A549 (cell line): ENCODE results near the gene LCOR. TPM values are rescaled to one million over a fixed set of nuclear protein-coding genes. Genes with fewer than 3 reads are reported as not detected.
A peak's percentile ranks its signal among the peaks of the same experiment; 100 is the strongest.

Experiments
- ATAC-seq, 2 experiments: fragments of 200-7000 bp in 1 of 2; fragments of >200 bp in 1 of 2; cut with Nextera tagmentation in 1 of 2; cut with Tn5 transposase in 1 of 2; 3 replicates each; pipeline versions ENCODE4 v1.8.0 to v1.9.1; 2018 to 2020; ENCODE audit warnings: mild to moderate bottlenecking in 1 of 2, moderate library complexity in 1 of 2
- CTCF ChIA-PET: fragments of 300-600 bp; sonication (Branson Sonifier 250); formaldehyde crosslinking; extraction: SDS; loops from one replicate; lab custom pipeline; 2021; ENCODE audit warnings: antibody characterized with exemption, inconsistent platforms; lab: Yijun Ruan, JAX
- POLR2A ChIA-PET: fragments of 350-600 bp; formaldehyde crosslinking; extraction: SDS; loops from one replicate; lab custom pipeline; 2021; ENCODE audit warnings: antibody characterized with exemption, inconsistent platforms; lab: Yijun Ruan, JAX
- DNase-seq, 2 experiments: peaks; one replicate each; pipeline versions ENCODE4 v3.0.0 to v3.0.0-alpha.2; 2011 to 2016; ENCODE audit warnings: low read depth in 1 of 2, low spot score in 1 of 2
- FAIRE-seq: peaks from 2 replicates; lab custom pipeline; 2011; peaks lifted over from hg19 to GRCh38; lab: Jason Lieb, UNC
- H3K27ac ChIP-seq, 2 experiments: fragments of >200 bp; sonication (Bioruptor Twin); formaldehyde crosslinking; 3 replicates each; pipeline ENCODE4 v1.5.1; 2016 to 2017
- H3K4me1 ChIP-seq: fragments of >200 bp; sonication (Bioruptor Twin); formaldehyde crosslinking; 3 replicates; pipeline ENCODE4 v1.6.1; 2016
- H3K4me2 ChIP-seq: fragments of >200 bp; sonication (Bioruptor Twin); formaldehyde crosslinking; 3 replicates; pipeline ENCODE4 v1.6.1; 2016
- H3K4me3 ChIP-seq: fragments of >200 bp; sonication (Bioruptor Twin); formaldehyde crosslinking; 3 replicates; pipeline ENCODE4 v1.5.1; 2016
- H3K9me3 ChIP-seq: fragments of >200 bp; sonication (Bioruptor Twin); formaldehyde crosslinking; 3 replicates; pipeline ENCODE4 v1.6.1; 2016
- CEBPB ChIP-seq, 2 experiments: fragments of >200 bp in 1 of 2; sonication (Bioruptor Twin) in 1 of 2; formaldehyde crosslinking in 1 of 2; IDR thresholded peaks; 2 replicates each; pipeline ENCODE4 v1.6.1; 2012 to 2016
- CHD4 ChIP-seq: fragments of 200-600 bp; sonication (generic); IDR thresholded peaks from 2 replicates; pipeline ENCODE4 v1.6.1; 2016; ENCODE audit warnings: antibody characterized with exemption, mild to moderate bottlenecking, borderline replicate concordance
- EHF ChIP-seq: fragments of 250-450 bp; sonication (Bioruptor Pico); IDR thresholded peaks from 2 replicates; pipeline ENCODE4 v1.5.0; 2020; ENCODE audit warnings: mild to moderate bottlenecking
- EP300 ChIP-seq, 2 experiments: fragments of >200 bp; sonication (Bioruptor Twin); formaldehyde crosslinking; IDR thresholded peaks; 2 replicates in 1 of 2; 3 replicates in 1 of 2; pipeline ENCODE4 v1.6.1; 2016 to 2017
- FOSB ChIP-seq: fragments of 250-450 bp; sonication (Bioruptor Pico); IDR thresholded peaks from 2 replicates; pipeline ENCODE4 v1.5.0; 2020; ENCODE audit warnings: mild to moderate bottlenecking, moderate library complexity
- FOSL2 ChIP-seq, 2 experiments: fragments of 450-650 bp in 1 of 2; fragments of >200 bp in 1 of 2; sonication (Bioruptor Twin) in 1 of 2; formaldehyde crosslinking; IDR thresholded peaks; 2 replicates each; pipeline versions ENCODE4 v1.5.0 to v1.6.1; 2016 to 2020; ENCODE audit warnings: mild to moderate bottlenecking in 1 of 2, moderate library complexity in 1 of 2
- HOXA7 ChIP-seq: fragments of 250-450 bp; sonication (Bioruptor Pico); IDR thresholded peaks from 2 replicates; pipeline ENCODE4 v1.5.0; 2020; ENCODE audit warnings: mild to moderate bottlenecking, moderate library complexity
- HOXB13 ChIP-seq: fragments of 250-450 bp; sonication (Bioruptor Pico); IDR thresholded peaks from 2 replicates; pipeline ENCODE4 v1.5.0; 2020; ENCODE audit warnings: low read depth, mild to moderate bottlenecking, moderate library complexity
- JUN ChIP-seq, 2 experiments: fragments of >200 bp; sonication (Bioruptor Twin); formaldehyde crosslinking; IDR thresholded peaks; 2 replicates in 1 of 2; 3 replicates in 1 of 2; pipeline ENCODE4 v1.6.1; 2016 to 2017
- KDM5A ChIP-seq: fragments of 200-600 bp; sonication (generic); IDR thresholded peaks from 2 replicates; pipeline ENCODE4 v1.6.1; 2016; ENCODE audit warnings: antibody characterized with exemption, mild to moderate bottlenecking
- MAFK ChIP-seq: fragments of 450-650 bp; IDR thresholded peaks from 2 replicates; pipeline ENCODE4 v1.6.1; 2014; ENCODE audit not compliant: partially characterized antibody
- MYC ChIP-seq: IDR thresholded peaks from 2 replicates; pipeline ENCODE4 v1.6.1; 2012; ENCODE audit warnings: mild to moderate bottlenecking, inconsistent platforms, low read length, improper control_type of control experiment, borderline replicate concordance
- NPAS2 ChIP-seq: fragments of 250-450 bp; sonication (Bioruptor Pico); IDR thresholded peaks from 2 replicates; pipeline ENCODE4 v1.8.0; 2022; ENCODE audit warnings: mild to moderate bottlenecking, moderate library complexity, borderline replicate concordance
- NR3C1 ChIP-seq: fragments of >200 bp; sonication (Bioruptor Twin); formaldehyde crosslinking; IDR thresholded peaks from 3 replicates; pipeline ENCODE4 v1.6.1; 2017
- RNF2 ChIP-seq: fragments of 200-600 bp; sonication (generic); IDR thresholded peaks from 2 replicates; pipeline ENCODE4 v1.6.1; 2016; ENCODE audit warnings: low read depth, mild to moderate bottlenecking, antibody characterized with exemption, moderate library complexity, borderline replicate concordance
- SREBF2 ChIP-seq: fragments of 450-650 bp; IDR thresholded peaks from 2 replicates; pipeline ENCODE4 v1.6.1; 2014; ENCODE audit warnings: mild to moderate bottlenecking, moderate library complexity
- TFCP2L1 ChIP-seq: fragments of 250-450 bp; sonication (Bioruptor Pico); IDR thresholded peaks from 2 replicates; pipeline ENCODE4 v1.5.0; 2021; ENCODE audit warnings: mild to moderate bottlenecking
- TP53 ChIP-seq: fragments of 250-450 bp; sonication (Bioruptor Pico); IDR thresholded peaks from 2 replicates; pipeline ENCODE4 v1.5.0; 2021; ENCODE audit warnings: mild to moderate bottlenecking, moderate library complexity
- ZFP36 ChIP-seq: fragments of 450-650 bp; IDR thresholded peaks from 2 replicates; pipeline ENCODE4 v1.6.1; 2014; ENCODE audit warnings: borderline replicate concordance; ENCODE audit not compliant: partially characterized antibody
- WGBS: methylation state at CpG from one replicate; pipeline ENCODE4 v1.1.6; 2017; ENCODE audit errors: missing lambda C conversion rate; 5-methylcytosine and 5-hydroxymethylcytosine counted together
- polyA plus RNA-seq, 4 experiments: library from polyadenylated mRNA; depleted of rRNA in 3 of 4; stranded (reverse); fragments of >200 nt; fragmentation: RNase III in 1 of 4; extraction: RNeasy Plus Mini Kit Qiagen cat#74134 plus additional on column Dnase treatment in 1 of 4; gene quantifications; 2 replicates in 3 of 4; 3 replicates in 1 of 4; pipeline ENCODE4 v1.2.3, GENCODE V29; 2011 to 2017
- TF ChIP-seq, protein P1 (sequence below): fragments of 250-450 bp; sonication (Bioruptor Pico); IDR thresholded peaks from 2 replicates; pipeline ENCODE4 v1.5.0; 2020; ENCODE audit warnings: low read depth, mild to moderate bottlenecking, moderate library complexity
- TF ChIP-seq, protein P2 (sequence below): fragments of 250-450 bp; sonication (Bioruptor Pico); IDR thresholded peaks from 2 replicates; pipeline ENCODE4 v1.5.0; 2021; ENCODE audit warnings: mild to moderate bottlenecking, moderate library complexity, borderline replicate concordance
- TF ChIP-seq, protein P3 (sequence below): fragments of 450-650 bp; IDR thresholded peaks from 2 replicates; pipeline ENCODE4 v1.6.1; 2014; ENCODE audit warnings: antibody characterized with exemption
- TF ChIP-seq, protein P4 (sequence below): fragments of >200 bp; sonication (Bioruptor Twin); formaldehyde crosslinking; IDR thresholded peaks from 2 replicates; pipeline ENCODE4 v1.6.1; 2016
- TF ChIP-seq, protein P5 (sequence below): fragments of >200 bp; sonication (Bioruptor Twin); formaldehyde crosslinking; IDR thresholded peaks from 3 replicates; pipeline ENCODE4 v1.5.1; 2016

The LCOR gene
- polyA plus RNA-seq, 2 of the 4 experiments (the other 2 are of a cell fraction) = 4.8 to 17.6 TPM

DNA sequence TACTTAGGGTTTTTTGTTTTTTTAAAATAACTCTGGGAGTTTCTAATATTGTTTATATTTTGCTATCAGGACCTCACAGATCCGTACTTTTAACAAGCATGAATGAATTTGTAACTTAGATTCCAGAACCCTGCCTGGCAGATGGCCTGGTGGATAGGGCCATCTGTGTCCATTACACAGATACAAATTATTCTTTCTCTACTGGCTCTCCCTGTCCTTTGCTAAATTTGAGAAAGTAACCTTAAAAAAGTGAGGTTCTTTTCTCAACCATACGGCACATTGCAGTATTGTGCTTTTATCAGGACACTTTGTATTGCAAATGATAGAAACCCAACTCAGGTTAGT lies 26.6 kb downstream of the LCOR start:
- TF ChIP-seq TP53 (no peak), SREBF2 (no peak), HOXA7 (no peak), MAFK (no peak), RNF2 (no peak), KDM5A (no peak), ZFP36 (no peak), CEBPB (IDR thresholded peaks at IDR 0.05) (no peak), TFCP2L1 (no peak), NR3C1 (no peak), FOSB (no peak), HOXB13 (no peak), FOSL2 (IDR thresholded peaks at IDR 0.05) (no peak), FOSL2 (CRISPR knock-in tag; IDR thresholded peaks at IDR 0.05) (no peak), EP300 (IDR thresholded peaks at IDR 0.05) (no peak), JUN (IDR thresholded peaks at IDR 0.05) (no peak)
- TF ChIP-seq, protein P1, sequence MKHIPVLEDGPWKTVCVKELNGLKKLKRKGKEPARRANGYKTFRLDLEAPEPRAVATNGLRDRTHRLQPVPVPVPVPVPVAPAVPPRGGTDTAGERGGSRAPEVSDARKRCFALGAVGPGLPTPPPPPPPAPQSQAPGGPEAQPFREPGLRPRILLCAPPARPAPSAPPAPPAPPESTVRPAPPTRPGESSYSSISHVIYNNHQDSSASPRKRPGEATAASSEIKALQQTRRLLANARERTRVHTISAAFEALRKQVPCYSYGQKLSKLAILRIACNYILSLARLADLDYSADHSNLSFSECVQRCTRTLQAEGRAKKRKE (CRISPR knock-in tag) = no peak
- TF ChIP-seq, protein P2, sequence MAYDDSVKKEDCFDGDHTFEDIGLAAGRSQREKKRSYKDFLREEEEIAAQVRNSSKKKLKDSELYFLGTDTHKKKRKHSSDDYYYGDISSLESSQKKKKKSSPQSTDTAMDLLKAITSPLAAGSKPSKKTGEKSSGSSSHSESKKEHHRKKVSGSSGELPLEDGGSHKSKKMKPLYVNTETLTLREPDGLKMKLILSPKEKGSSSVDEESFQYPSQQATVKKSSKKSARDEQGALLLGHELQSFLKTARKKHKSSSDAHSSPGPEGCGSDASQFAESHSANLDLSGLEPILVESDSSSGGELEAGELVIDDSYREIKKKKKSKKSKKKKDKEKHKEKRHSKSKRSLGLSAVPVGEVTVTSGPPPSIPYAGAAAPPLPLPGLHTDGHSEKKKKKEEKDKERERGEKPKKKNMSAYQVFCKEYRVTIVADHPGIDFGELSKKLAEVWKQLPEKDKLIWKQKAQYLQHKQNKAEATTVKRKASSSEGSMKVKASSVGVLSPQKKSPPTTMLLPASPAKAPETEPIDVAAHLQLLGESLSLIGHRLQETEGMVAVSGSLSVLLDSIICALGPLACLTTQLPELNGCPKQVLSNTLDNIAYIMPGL = no peak
- TF ChIP-seq, protein P3, sequence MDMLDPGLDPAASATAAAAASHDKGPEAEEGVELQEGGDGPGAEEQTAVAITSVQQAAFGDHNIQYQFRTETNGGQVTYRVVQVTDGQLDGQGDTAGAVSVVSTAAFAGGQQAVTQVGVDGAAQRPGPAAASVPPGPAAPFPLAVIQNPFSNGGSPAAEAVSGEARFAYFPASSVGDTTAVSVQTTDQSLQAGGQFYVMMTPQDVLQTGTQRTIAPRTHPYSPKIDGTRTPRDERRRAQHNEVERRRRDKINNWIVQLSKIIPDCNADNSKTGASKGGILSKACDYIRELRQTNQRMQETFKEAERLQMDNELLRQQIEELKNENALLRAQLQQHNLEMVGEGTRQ = no peak
- TF ChIP-seq, protein P4, sequence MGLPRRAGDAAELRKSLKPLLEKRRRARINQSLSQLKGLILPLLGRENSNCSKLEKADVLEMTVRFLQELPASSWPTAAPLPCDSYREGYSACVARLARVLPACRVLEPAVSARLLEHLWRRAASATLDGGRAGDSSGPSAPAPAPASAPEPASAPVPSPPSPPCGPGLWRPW = no peak
- TF ChIP-seq, protein P5, sequence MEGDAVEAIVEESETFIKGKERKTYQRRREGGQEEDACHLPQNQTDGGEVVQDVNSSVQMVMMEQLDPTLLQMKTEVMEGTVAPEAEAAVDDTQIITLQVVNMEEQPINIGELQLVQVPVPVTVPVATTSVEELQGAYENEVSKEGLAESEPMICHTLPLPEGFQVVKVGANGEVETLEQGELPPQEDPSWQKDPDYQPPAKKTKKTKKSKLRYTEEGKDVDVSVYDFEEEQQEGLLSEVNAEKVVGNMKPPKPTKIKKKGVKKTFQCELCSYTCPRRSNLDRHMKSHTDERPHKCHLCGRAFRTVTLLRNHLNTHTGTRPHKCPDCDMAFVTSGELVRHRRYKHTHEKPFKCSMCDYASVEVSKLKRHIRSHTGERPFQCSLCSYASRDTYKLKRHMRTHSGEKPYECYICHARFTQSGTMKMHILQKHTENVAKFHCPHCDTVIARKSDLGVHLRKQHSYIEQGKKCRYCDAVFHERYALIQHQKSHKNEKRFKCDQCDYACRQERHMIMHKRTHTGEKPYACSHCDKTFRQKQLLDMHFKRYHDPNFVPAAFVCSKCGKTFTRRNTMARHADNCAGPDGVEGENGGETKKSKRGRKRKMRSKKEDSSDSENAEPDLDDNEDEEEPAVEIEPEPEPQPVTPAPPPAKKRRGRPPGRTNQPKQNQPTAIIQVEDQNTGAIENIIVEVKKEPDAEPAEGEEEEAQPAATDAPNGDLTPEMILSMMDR = no peak
- Histone ChIP-seq H3K9me3 (no peaks in the 10 kb centered on the region), H3K4me3 (no peak overlapping the region), H3K4me1 (peaks cover 11% of the 10 kb centered on the region), H3K4me2 (no peak overlapping the region), H3K27ac (no peak overlapping the region)
- ChIA-PET CTCF (no interaction called here), POLR2A (no interaction called here)
- no peak for DNase-seq
- no peak for ATAC-seq
- 91% methylated on average over 2 of the region's 2 CpGs for WGBS
- FAIRE-seq = no peak

DNA sequence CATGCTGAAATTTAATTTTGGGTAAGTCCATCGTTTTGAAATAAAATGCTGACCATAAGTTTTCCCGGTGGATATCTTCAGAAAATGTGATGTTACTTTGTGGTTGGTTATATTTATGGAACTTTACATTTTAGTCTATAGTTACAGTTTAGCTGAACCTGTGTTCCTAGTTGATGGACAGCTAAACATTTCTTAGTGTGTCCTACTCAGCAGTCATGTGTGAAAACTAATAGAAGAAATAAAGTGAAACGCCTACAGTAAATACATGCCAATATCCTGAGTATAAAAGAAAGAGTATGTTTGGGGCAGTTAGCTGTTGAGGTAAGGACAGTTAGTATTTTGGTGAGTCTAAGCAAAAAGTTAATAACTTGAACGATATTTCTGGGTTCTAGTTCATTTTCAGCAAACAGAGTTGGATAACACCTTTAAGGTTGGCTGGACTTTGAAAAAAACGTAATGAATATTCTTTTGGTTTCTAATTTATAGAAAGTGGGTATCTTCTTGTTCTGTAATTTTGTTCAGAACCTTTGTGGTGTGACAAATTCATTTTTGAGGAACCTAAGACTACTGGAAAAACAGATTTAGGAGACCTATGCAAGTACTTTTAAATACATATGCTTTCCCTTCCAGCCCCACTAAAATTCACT lies 28.7 kb downstream of the LCOR start:
- FAIRE-seq (no peak), ATAC-seq (no peak), DNase-seq (no peak)
- Histone ChIP-seq H3K27ac (no peak overlapping the region), H3K4me2 (no peak overlapping the region), H3K9me3 (no peaks in the 10 kb centered on the region), H3K4me1 (peaks cover 29% of the 10 kb centered on the region), H3K4me3 (no peak overlapping the region)
- TF ChIP-seq MAFK (peak; percentile 57), CEBPB (IDR thresholded peaks at IDR 0.05) (no peak), CHD4 (no peak), NPAS2 (CRISPR knock-in tag) (no peak), MYC (no peak), EHF (CRISPR knock-in tag) (no peak)
- TF ChIP-seq, protein P2 = no peak
- ChIA-PET CTCF (interaction anchor here (1.1 to 2.3 kb wide), 2 partner anchors 11 to 15 kb away, joined by 3 to 6 read pairs; no protein-coding TSS in a partner anchor), POLR2A (no interaction called here)
- 90% methylated on average over 5 of the region's 5 CpGs for WGBS
